Trophoblast cell (in vitro differentiated cells and primary cell): ENCODE measurements around the gene CRADD.
A peak's percentile ranks its signal among the peaks of the same experiment; 100 is the strongest.

Experiments
- DNase-seq, 2 donors: peaks; one replicate each; pipeline ENCODE4 v3.0.0-alpha.2; 2016
- H2AFZ ChIP-seq: 2 replicates; pipeline ENCODE4 v1.6.1; 2013; ENCODE audit warnings: low read length, moderate library complexity, mild to moderate bottlenecking; ENCODE audit not compliant: insufficient read depth, poor library complexity
- H2AK5ac ChIP-seq: 2 replicates; pipeline ENCODE4 v1.6.1; 2013; ENCODE audit warnings: mild to moderate bottlenecking, low read length
- H2BK120ac ChIP-seq: 2 replicates; pipeline ENCODE4 v1.6.1; 2013; ENCODE audit warnings: low read length, mild to moderate bottlenecking, moderate library complexity; ENCODE audit not compliant: insufficient read depth, poor library complexity
- H2BK12ac ChIP-seq: 2 replicates; pipeline ENCODE4 v1.6.1; 2013; ENCODE audit warnings: mild to moderate bottlenecking, low read length, moderate library complexity
- H2BK5ac ChIP-seq: 2 replicates; pipeline ENCODE4 v1.6.1; 2013; ENCODE audit warnings: low read length, low read depth, moderate library complexity, mild to moderate bottlenecking; ENCODE audit not compliant: poor library complexity
- H3K14ac ChIP-seq: 2 replicates; pipeline ENCODE4 v1.6.1; 2013; ENCODE audit warnings: mild to moderate bottlenecking, low read length
- H3K18ac ChIP-seq: 2 replicates; pipeline ENCODE4 v1.6.1; 2013; ENCODE audit warnings: mild to moderate bottlenecking, low read length
- H3K23ac ChIP-seq: 2 replicates; pipeline ENCODE4 v1.6.1; 2013; ENCODE audit warnings: low read length
- H3K27ac ChIP-seq: 2 replicates; pipeline ENCODE4 v1.5.1; 2013; ENCODE audit warnings: low read depth, mild to moderate bottlenecking, inconsistent platforms, low read length, moderate library complexity
- H3K27me3 ChIP-seq: 2 replicates; pipeline ENCODE4 v1.6.1; 2013; ENCODE audit warnings: inconsistent platforms, mild to moderate bottlenecking, low read length, moderate library complexity; ENCODE audit not compliant: insufficient read depth
- H3K36me3 ChIP-seq, 2 experiments: 1 replicate in 1 of 2; 2 replicates in 1 of 2; pipeline ENCODE4 v1.6.1; 2013; ENCODE audit warnings: low read length in 2 of 2, mild to moderate bottlenecking in 2 of 2, moderate library complexity in 1 of 2; ENCODE audit not compliant: insufficient read depth in 2 of 2, control insufficient read depth in 1 of 2
- H3K4ac ChIP-seq: 2 replicates; pipeline ENCODE4 v1.6.1; 2013; ENCODE audit warnings: low read depth, mild to moderate bottlenecking, low read length, moderate library complexity
- H3K4me1 ChIP-seq, 2 experiments: 1 replicate in 1 of 2; 2 replicates in 1 of 2; pipeline ENCODE4 v1.6.1; 2013; ENCODE audit warnings: low read length in 2 of 2, mild to moderate bottlenecking in 2 of 2, moderate library complexity in 1 of 2; ENCODE audit not compliant: insufficient read depth in 2 of 2, control insufficient read depth in 1 of 2
- H3K4me2 ChIP-seq: 2 replicates; pipeline ENCODE4 v1.6.1; 2013; ENCODE audit warnings: inconsistent platforms, mild to moderate bottlenecking, low read length, moderate library complexity
- H3K4me3 ChIP-seq: 2 replicates; pipeline ENCODE4 v1.5.1; 2013; ENCODE audit warnings: mild to moderate bottlenecking, low read depth, low read length, inconsistent platforms
- H3K79me1 ChIP-seq: one replicate; pipeline ENCODE4 v1.6.1; 2013; ENCODE audit warnings: low read length
- H3K79me2 ChIP-seq: 2 replicates; pipeline ENCODE4 v1.6.1; 2013; ENCODE audit warnings: low read length, mild to moderate bottlenecking; ENCODE audit not compliant: control insufficient read depth, insufficient read depth, poor library complexity
- H3K9ac ChIP-seq: 2 replicates; pipeline ENCODE4 v1.6.1; 2013; ENCODE audit warnings: mild to moderate bottlenecking, low read length
- H3K9me3 ChIP-seq: 2 replicates; pipeline ENCODE4 v1.6.1; 2013; ENCODE audit warnings: low read depth, mild to moderate bottlenecking, control low read depth, inconsistent platforms, low read length; ENCODE audit not compliant: insufficient read depth
- H4K12ac ChIP-seq: 2 replicates; pipeline ENCODE4 v1.6.1; 2013; ENCODE audit warnings: low read depth, mild to moderate bottlenecking, low read length, moderate library complexity
- H4K8ac ChIP-seq: 2 replicates; pipeline ENCODE4 v1.6.1; 2013; ENCODE audit warnings: low read depth, mild to moderate bottlenecking, low read length, moderate library complexity
- H4K91ac ChIP-seq: one replicate; pipeline ENCODE4 v1.6.1; 2013; ENCODE audit warnings: low read depth, mild to moderate bottlenecking, low read length, moderate library complexity
- WGBS: extraction: QIAGEN DNeasy Blood & Tissue Kit; methylation state at CpG from one replicate; pipeline ENCODE4 v1.1.7; 2013; ENCODE audit warnings: missing lambda C conversion rate; ENCODE audit not compliant: insufficient read length, insufficient coverage; ENCODE audit errors: extremely low coverage; 5-methylcytosine and 5-hydroxymethylcytosine counted together

The CRADD gene

GRCh38 chr12:93707836-93708235, 30.7 kb downstream of the CRADD start:
- Histone ChIP-seq H2BK5ac (no peak overlapping the region), H3K9ac (no peak overlapping the region), H2AK5ac (no peak overlapping the region), H4K8ac (no peak overlapping the region), H3K4ac (no peak overlapping the region), H3K9me3 (no peaks in the 10 kb centered on the region), H3K18ac (no peak overlapping the region), H3K79me1 (peaks cover 2% of the 10 kb centered on the region), H2AFZ (no peak overlapping the region), H3K4me3 (no peak overlapping the region), H3K27me3 (no peaks in the 10 kb centered on the region), H3K4me2 (no peak overlapping the region), H3K36me3 (no peaks in the 10 kb centered on the region), H4K12ac (no peak overlapping the region), H2BK12ac (no peak overlapping the region), H4K91ac (no peak overlapping the region), H3K14ac (no peak overlapping the region), H3K79me2 (peaks cover 1% of the 10 kb centered on the region), H3K23ac (no peak overlapping the region), H3K4me1 (peaks cover 4 to 5% of the 10 kb centered on the region in 2 experiments), H2BK120ac (no peak overlapping the region), H3K27ac (no peak overlapping the region)
- peak in 1 of 2 donors; percentile 53 for DNase-seq
- WGBS, result no CpG with 5 or more reads among the region's 1 CpG

- no peak overlapping the region for H3K9ac ChIP-seq
- no peak overlapping the region for H4K8ac ChIP-seq
- no peak overlapping the region for H3K27ac ChIP-seq
- H3K4me2 ChIP-seq, result no peak overlapping the region
- H3K14ac ChIP-seq, result no peak overlapping the region
- no peak overlapping the region for H3K23ac ChIP-seq
- no peak overlapping the region for H2BK120ac ChIP-seq
- H3K18ac ChIP-seq, result no peak overlapping the region
- H2BK12ac ChIP-seq, result no peak overlapping the region
- H3K4me3 ChIP-seq, result no peak overlapping the region
- no peak overlapping the region for H3K4ac ChIP-seq
- H3K27me3 ChIP-seq, result no peaks in the 10 kb centered on the region
- no CpG with 5 or more reads among the region's 2 CpGs for WGBS
- no peaks in the 10 kb centered on the region for H3K9me3 ChIP-seq
- H2BK5ac ChIP-seq, result no peak overlapping the region
- no peak for DNase-seq
- peaks cover 4 to 5% of the 10 kb centered on the region in 2 experiments for H3K4me1 ChIP-seq
- no peak overlapping the region for H4K91ac ChIP-seq
- peaks cover 2% of the 10 kb centered on the region for H3K79me1 ChIP-seq
- no peak overlapping the region for H2AK5ac ChIP-seq
- H4K12ac ChIP-seq, result no peak overlapping the region
- H3K36me3 ChIP-seq, result no peaks in the 10 kb centered on the region
- H3K79me2 ChIP-seq, result peaks cover 1% of the 10 kb centered on the region
- H2AFZ ChIP-seq, result no peak overlapping the region
Measured at GRCh38 chr12:93708952-93709351, 31.8 kb downstream of the CRADD start.

GRCh38 chr12:93709386-93709785, 32.2 kb downstream of the CRADD start:
- WGBS, result no CpG with 5 or more reads among the region's 4 CpGs
- H3K4me2 ChIP-seq, result no peak overlapping the region

DNA sequence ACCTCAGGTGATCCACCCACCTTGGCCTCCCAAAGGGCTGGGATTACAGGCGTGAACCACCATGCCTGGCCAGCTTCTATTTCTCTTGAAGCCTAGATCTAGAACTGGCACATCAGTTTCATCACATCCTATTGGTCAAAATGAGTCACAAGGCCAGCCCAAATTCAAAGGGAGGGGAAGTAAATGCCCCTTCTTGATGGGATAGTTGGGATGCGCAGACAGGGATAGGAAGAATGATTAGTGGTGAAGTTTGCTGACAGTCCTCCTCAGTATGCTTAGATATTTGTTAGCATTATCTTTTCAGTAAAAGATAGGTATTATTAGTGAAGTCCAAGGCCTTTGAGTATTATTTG, 33.4 kb downstream of the CRADD start:
- no peak for DNase-seq
- Histone ChIP-seq H3K36me3 (no peaks in the 10 kb centered on the region), H3K14ac (no peak overlapping the region), H3K23ac (no peak overlapping the region), H3K9ac (no peak overlapping the region), H3K27me3 (no peaks in the 10 kb centered on the region), H3K79me2 (no peaks in the 10 kb centered on the region), H2BK12ac (no peak overlapping the region), H3K79me1 (no peaks in the 10 kb centered on the region), H3K18ac (no peak overlapping the region), H4K8ac (no peak overlapping the region), H2AFZ (no peak overlapping the region), H3K4me3 (no peak overlapping the region), H3K4me2 (no peak overlapping the region), H4K91ac (no peak overlapping the region), H2AK5ac (no peak overlapping the region), H3K4me1 (no peaks in the 10 kb centered on the region), H2BK5ac (no peak overlapping the region), H3K9me3 (no peaks in the 10 kb centered on the region), H4K12ac (no peak overlapping the region), H3K4ac (no peak overlapping the region), H3K27ac (no peak overlapping the region), H2BK120ac (no peak overlapping the region)
- WGBS, result no CpG with 5 or more reads among the region's 2 CpGs

More at GRCh38 chr12:93709386-93709785, 32.2 kb downstream of the CRADD start:
- H3K27me3 ChIP-seq, result no peaks in the 10 kb centered on the region
- H3K23ac ChIP-seq, result no peak overlapping the region
- H4K91ac ChIP-seq, result no peak overlapping the region
- H2BK12ac ChIP-seq, result no peak overlapping the region
- H3K79me1 ChIP-seq, result peaks cover 2% of the 10 kb centered on the region
- H2BK120ac ChIP-seq, result no peak overlapping the region
- no peak overlapping the region for H3K4me3 ChIP-seq
- DNase-seq, result no peak
- H2AK5ac ChIP-seq, result no peak overlapping the region
- H3K9ac ChIP-seq, result no peak overlapping the region
- no peak overlapping the region for H4K12ac ChIP-seq
- H3K79me2 ChIP-seq, result peaks cover 1% of the 10 kb centered on the region
- H3K14ac ChIP-seq, result no peak overlapping the region
- no peak overlapping the region for H2AFZ ChIP-seq
- H2BK5ac ChIP-seq, result no peak overlapping the region
- no peak overlapping the region for H4K8ac ChIP-seq
- H3K36me3 ChIP-seq, result no peaks in the 10 kb centered on the region
- no peak overlapping the region for H3K18ac ChIP-seq
- H3K27ac ChIP-seq, result no peak overlapping the region
- peaks cover 4 to 5% of the 10 kb centered on the region in 2 experiments for H3K4me1 ChIP-seq
- no peaks in the 10 kb centered on the region for H3K9me3 ChIP-seq
- no peak overlapping the region for H3K4ac ChIP-seq
